Left lung (tissue), 14 donors: Measurements from ENCODE around the gene SPACA9. TPM values are rescaled to one million over a fixed set of nuclear protein-coding genes. Genes with fewer than 3 reads are reported as not detected.

Experiments
- ATAC-seq: fragments of 200-7000 bp; cut with Tn5 transposase; one replicate; pipeline ENCODE4 v1.9.1; 2020; ENCODE audit warnings: moderate library complexity
- DNase-seq, 4 donors: peaks; one replicate each; pipeline ENCODE4 v3.0.0-alpha.2; 2013 to 2020
- H3K27ac ChIP-seq, 2 donors: fragments of 200-600 bp; sonication (generic) in 1 of 2; one replicate each; pipeline versions ENCODE4 v1.5.0 to v1.8.0; 2020 to 2021
- H3K27me3 ChIP-seq, 2 donors: fragments of 200-600 bp; sonication (generic) in 1 of 2; one replicate each; pipeline versions ENCODE4 v1.5.0 to v1.8.0; 2020 to 2021
- H3K36me3 ChIP-seq, 2 donors: fragments of 200-600 bp; sonication (generic) in 1 of 2; one replicate each; pipeline versions ENCODE4 v1.5.0 to v1.8.0; 2020 to 2021
- H3K4me1 ChIP-seq, 2 donors: fragments of 200-600 bp; one replicate each; pipeline ENCODE4 v1.8.0; 2021
- H3K4me3 ChIP-seq, 2 donors: fragments of 200-600 bp; sonication (generic) in 1 of 2; one replicate each; pipeline versions ENCODE4 v1.5.0 to v1.8.0; 2020 to 2021; ENCODE audit warnings: mild to moderate bottlenecking in 1 of 2
- H3K9me3 ChIP-seq, 2 donors: fragments of 200-600 bp; sonication (generic) in 1 of 2; one replicate each; pipeline versions ENCODE4 v1.5.0 to v1.8.0; 2020 to 2021
- CTCF ChIP-seq, 2 donors: fragments of 200-600 bp; sonication (generic) in 1 of 2; IDR thresholded peaks; one replicate each; pipeline versions ENCODE4 v1.5.0 to v1.8.0; 2021; ENCODE audit warnings: antibody characterized with exemption in 2 of 2
- intact Hi-C, 2 donors: fragments of 100-400 bp; cut with DNase I; formaldehyde crosslinking; loops; one replicate each; pipeline versions ENCODE4 v1.11.2 to v1.14.2; 2022
- long read RNA-seq, 12 donors: library from polyadenylated mRNA in 2 of 12; unstranded in 2 of 12; transcript quantifications; one replicate each; pipeline ENCODE4 v2.0.0 and lab custom pipeline, GENCODE V29; 2019 to 2026
- polyA plus RNA-seq, 6 donors: library from polyadenylated mRNA; unstranded; fragments of 120-200 nt; gene quantifications; one replicate each; pipeline ENCODE4 v1.2.1, GENCODE V29; 2013; ENCODE audit not compliant: insufficient read length in 6 of 6
- total RNA-seq, 2 donors: library from RNA; stranded (reverse); fragmentation: NEBNext Ultra II Directional; extraction: Animal tissue kit (Norgen Biotek cat#: 25700); gene quantifications; one replicate each; pipeline ENCODE4 v1.2.1, GENCODE V29; 2021
- donor health status: DM: no; HTN: yes; CAD: no.
- donor health status: DM: no; HTN: no; CAD: no.

SPACA9 gene
- total RNA-seq (1 to 10 TPM; 6.9 to 7.8 TPM), polyA plus RNA-seq (10 to 100 TPM in 4 of 6 donors, 1 to 10 TPM in 2; 8.4 to 13.4 (median 10.9) TPM)
- long read RNA-seq, donor 1, partial matches to known transcripts, result 0 of 2 reads
- long read RNA-seq, donor 1, other reads (novel, unspliced or antisense), result 0 of 2 reads
- long read RNA-seq, donor 2, partial matches to known transcripts, result 0 of 1 reads
- long read RNA-seq, donor 2, other reads (novel, unspliced or antisense), result 0 of 1 reads
- long read RNA-seq, donor 3, partial matches to known transcripts, result 0 of 2 reads
- long read RNA-seq, donor 3, other reads (novel, unspliced or antisense), result 0 of 2 reads
- long read RNA-seq, donor 4, partial matches to known transcripts, result 3 of 12 reads
- long read RNA-seq, donor 4, other reads (novel, unspliced or antisense), result 4 of 12 reads
- long read RNA-seq, donor 5, transcript SPACA9-201 (5 exons, 894 nt), result major isoform, 5 of 11 reads
- long read RNA-seq, donor 5, partial matches to known transcripts, result 0 of 11 reads
- long read RNA-seq, donor 5, other reads (novel, unspliced or antisense), result 0 of 11 reads
- long read RNA-seq, donor 6, partial matches to known transcripts, result 0 of 1 reads
- long read RNA-seq, donor 6, other reads (novel, unspliced or antisense), result 0 of 1 reads
- long read RNA-seq, donor 7, partial matches to known transcripts, result 0 of 1 reads
- long read RNA-seq, donor 7, other reads (novel, unspliced or antisense), result 0 of 1 reads
- long read RNA-seq, donor 8, transcript SPACA9-202 (4 exons, 2,243 nt), result major isoform, 6 of 9 reads
- long read RNA-seq, donor 8, partial matches to known transcripts, result 0 of 9 reads
- long read RNA-seq, donor 8, other reads (novel, unspliced or antisense), result 0 of 9 reads
- long read RNA-seq, donor 9, result 0 reads
- long read RNA-seq, donor 10, partial matches to known transcripts, result 0 of 5 reads
- long read RNA-seq, donor 10, other reads (novel, unspliced or antisense), result 1 of 5 reads
- long read RNA-seq, donor 11, partial matches to known transcripts, result 0 of 4 reads
- long read RNA-seq, donor 11, other reads (novel, unspliced or antisense), result 0 of 4 reads
- long read RNA-seq, donor 12, partial matches to known transcripts, result 0 of 8 reads
- long read RNA-seq, donor 12, other reads (novel, unspliced or antisense), result 0 of 8 reads

GRCh38 chr9:132878695-132879456, at the start of gene SPACA9:
SPACA9 (plus strand) TSS chr9:132878898; CDS start chr9:132883948, 5,050 bp downstream.
- TF ChIP-seq CTCF (IDR thresholded peaks at IDR 0.05), result no peak
- Histone ChIP-seq H3K36me3 (no peaks in the 10 kb centered on the region), H3K4me3 (peak within 1 kb of the TSS; percentile 84 to 90), H3K27ac (peak within 1 kb of the TSS; percentile 61 to 76), H3K27me3 (no peaks in the 10 kb centered on the region), H3K9me3 (no peaks in the 10 kb centered on the region), H3K4me1 (peaks cover 0 to 16% of the 10 kb centered on the region in 2 donors)
- ATAC-seq (peak; percentile 90), DNase-seq (peak; percentile 63 to 89 (median 82))
- intact Hi-C loops, result no loop called here

GRCh38 chr9:132832171-132832881, 46.4 kb upstream of the SPACA9 start:
- no peaks in the 10 kb centered on the region for H3K4me1 ChIP-seq
- no peaks in the 10 kb centered on the region for H3K27me3 ChIP-seq
- DNase-seq (no peak), ATAC-seq (no peak)
- intact Hi-C loops, result no loop called here
- no peak overlapping the region for H3K27ac ChIP-seq
- TF ChIP-seq CTCF (IDR thresholded peaks at IDR 0.05), result no peak
- H3K9me3 ChIP-seq, result no peaks in the 10 kb centered on the region
- no peak overlapping the region for H3K4me3 ChIP-seq
- no peaks in the 10 kb centered on the region for H3K36me3 ChIP-seq

DNA sequence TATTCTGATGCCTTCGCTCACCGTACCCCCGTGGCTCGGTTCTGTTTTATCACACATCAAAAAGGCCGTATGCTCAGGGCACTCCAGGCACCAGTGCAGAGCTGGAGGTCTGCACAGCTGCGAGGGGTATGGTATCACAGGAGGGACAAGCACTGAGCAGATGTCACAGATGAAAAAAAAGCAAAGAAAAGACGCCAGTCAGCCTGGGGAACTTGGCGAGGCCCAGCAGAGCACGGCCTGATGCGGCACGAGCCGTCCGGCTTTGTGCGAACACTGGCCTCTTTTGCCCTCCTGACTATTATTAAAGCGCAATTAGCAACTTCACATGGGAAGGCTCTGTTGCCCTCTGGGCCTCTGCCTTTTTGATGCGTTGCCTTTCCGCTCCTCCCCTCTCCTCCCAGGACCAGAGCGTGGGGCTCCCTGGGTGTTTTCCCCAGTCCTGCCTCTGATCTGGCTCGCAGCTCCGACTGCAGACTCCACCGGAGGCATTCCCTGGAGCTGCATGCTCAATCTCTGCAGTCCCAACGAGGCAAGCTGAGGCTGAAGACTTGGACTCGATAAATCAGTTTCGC, 45.1 kb upstream of the SPACA9 start:
- no peak overlapping the region for H3K27ac ChIP-seq
- no peaks in the 10 kb centered on the region for H3K4me1 ChIP-seq
- H3K9me3 ChIP-seq, result no peaks in the 10 kb centered on the region
- ATAC-seq (no peak), DNase-seq (peak in 1 of 4 donors; percentile 20)
- H3K4me3 ChIP-seq, result no peak overlapping the region
- no peaks in the 10 kb centered on the region for H3K36me3 ChIP-seq
- no peaks in the 10 kb centered on the region for H3K27me3 ChIP-seq
- intact Hi-C loops, result no loop called here
- no peak for TF ChIP-seq CTCF (IDR thresholded peaks at IDR 0.05)

DNA sequence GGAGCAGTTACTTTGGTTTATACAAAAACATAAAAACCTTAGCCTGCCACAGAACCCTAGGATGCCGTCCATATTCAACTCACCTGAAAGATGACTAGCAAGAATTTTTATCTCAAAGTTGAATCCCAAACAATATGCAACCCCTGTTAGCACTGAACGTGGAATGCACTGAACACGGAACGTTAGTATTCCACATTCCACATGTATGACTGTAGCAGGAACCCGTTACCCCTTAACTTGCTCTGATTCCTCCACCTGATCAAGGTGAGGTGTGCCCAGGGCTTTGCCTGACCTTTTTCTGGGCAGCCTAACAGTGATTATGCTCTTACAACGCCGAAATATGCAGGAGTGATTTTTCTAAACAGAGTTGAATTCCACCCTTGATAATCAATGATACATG, 44.4 kb upstream of the SPACA9 start:
- no peak overlapping the region for H3K27ac ChIP-seq
- no peaks in the 10 kb centered on the region for H3K27me3 ChIP-seq
- no peak for TF ChIP-seq CTCF (IDR thresholded peaks at IDR 0.05)
- no peaks in the 10 kb centered on the region for H3K4me1 ChIP-seq
- intact Hi-C loops, result no loop called here
- H3K9me3 ChIP-seq, result no peaks in the 10 kb centered on the region
- no peak overlapping the region for H3K4me3 ChIP-seq
- H3K36me3 ChIP-seq, result no peaks in the 10 kb centered on the region
- DNase-seq, result no peak
- ATAC-seq, result no peak
